Measurements from ENCODE around the gene SPDYA. TPM values are rescaled to one million over a fixed set of nuclear protein-coding genes. Genes with fewer than 3 reads are reported as not detected.
A peak's percentile ranks its signal among the peaks of the same experiment; 100 is the strongest.

The SPDYA gene
- total and polyA plus RNA-seq, 2 of the 13 experiments (the other 11 are each of a cell fraction or from before 2014, with no cell fraction given), result 0.32 to 0.75 TPM

GRCh38 chr2:28870146-28870891, 59.7 kb downstream of the SPDYA start, which contains the start of gene TRMT61B (continued):
- no peak for TF ChIP-seq ZBTB40 (IDR thresholded peaks at IDR 0.05)
- peak; percentile 94 for TF ChIP-seq ZBTB40 (CRISPR knock-in tag; IDR thresholded peaks at IDR 0.05)
- TF ChIP-seq ZUFSP (CRISPR knock-in tag; IDR thresholded peaks at IDR 0.05; ENCODE audit: borderline replicate concordance), result no peak
- TF ChIP-seq TOPORS (CRISPR knock-in tag; IDR thresholded peaks at IDR 0.05), result no peak
- TF ChIP-seq U2AF1 (optimal IDR thresholded peaks at IDR 0.05; ENCODE audit: low read depth, low read length), result peak; percentile 84
- TF ChIP-seq ZNF7 (CRISPR knock-in tag; IDR thresholded peaks at IDR 0.05), result no peak; the same call in 1 of the 2 replicates
- TF ChIP-seq TBL1XR1 (IDR thresholded peaks at IDR 0.05; ENCODE audit: borderline replicate concordance, low read length, partially characterized antibody), result peak; percentile 52
- TF ChIP-seq ESRRA (CRISPR knock-in tag; IDR thresholded peaks at IDR 0.05; ENCODE audit: low read depth), result peak; percentile 62; the same call in 1 of the 2 replicates
- TF ChIP-seq NFYB (CRISPR knock-in tag; IDR thresholded peaks at IDR 0.05), result peak; percentile 43; the same call in 1 of the 2 replicates
- TF ChIP-seq ARID3A (IDR thresholded peaks at IDR 0.05; ENCODE audit: low read depth, low read length), result peak; percentile 28; the same call in 1 of the 2 replicates
- peak; percentile 84 for TF ChIP-seq FOXA3 (CRISPR knock-in tag; IDR thresholded peaks at IDR 0.05)
- TF ChIP-seq ZNF333 (CRISPR knock-in tag; IDR thresholded peaks at IDR 0.05; ENCODE audit: borderline replicate concordance), result peak; percentile 64; the same call in 1 of the 2 replicates
- no peak for TF ChIP-seq KDM1A (CRISPR knock-in tag; IDR thresholded peaks at IDR 0.05)
- TF ChIP-seq ZNF446 (CRISPR knock-in tag; IDR thresholded peaks at IDR 0.05), result no peak
- peak; percentile 92 for TF ChIP-seq GMEB1 (CRISPR knock-in tag; IDR thresholded peaks at IDR 0.05; ENCODE audit: borderline replicate concordance)

All from HepG2 (cell line).